Fibroblast of villous mesenchyme (primary cell): ENCODE results near the gene MED25. TPM values are rescaled to one million over a fixed set of nuclear protein-coding genes. Genes with fewer than 3 reads are reported as not detected.

ENCODE experiments used
- DNase-seq: peaks from one replicate; pipeline ENCODE4 v3.0.0-alpha.2; 2010; ENCODE audit warnings: low read depth
- H3K4me3 ChIP-seq: 2 replicates; pipeline ENCODE4 v1.5.1; 2011; ENCODE audit warnings: low read depth, mild to moderate bottlenecking, low read length
- total RNA-seq: library from RNA; depleted of rRNA; stranded (reverse); fragments of >200 nt; gene quantifications from 2 replicates; pipeline ENCODE4 v1.2.3, GENCODE V29; 2012
- TF ChIP-seq, protein P1 (sequence below): IDR thresholded peaks from 2 replicates; pipeline ENCODE4 v1.5.1; 2012; ENCODE audit warnings: low read depth, mild to moderate bottlenecking, low read length; ENCODE audit not compliant: insufficient read depth

Gene MED25
- total RNA-seq, 1 donor: 21.6 TPM

DNA sequence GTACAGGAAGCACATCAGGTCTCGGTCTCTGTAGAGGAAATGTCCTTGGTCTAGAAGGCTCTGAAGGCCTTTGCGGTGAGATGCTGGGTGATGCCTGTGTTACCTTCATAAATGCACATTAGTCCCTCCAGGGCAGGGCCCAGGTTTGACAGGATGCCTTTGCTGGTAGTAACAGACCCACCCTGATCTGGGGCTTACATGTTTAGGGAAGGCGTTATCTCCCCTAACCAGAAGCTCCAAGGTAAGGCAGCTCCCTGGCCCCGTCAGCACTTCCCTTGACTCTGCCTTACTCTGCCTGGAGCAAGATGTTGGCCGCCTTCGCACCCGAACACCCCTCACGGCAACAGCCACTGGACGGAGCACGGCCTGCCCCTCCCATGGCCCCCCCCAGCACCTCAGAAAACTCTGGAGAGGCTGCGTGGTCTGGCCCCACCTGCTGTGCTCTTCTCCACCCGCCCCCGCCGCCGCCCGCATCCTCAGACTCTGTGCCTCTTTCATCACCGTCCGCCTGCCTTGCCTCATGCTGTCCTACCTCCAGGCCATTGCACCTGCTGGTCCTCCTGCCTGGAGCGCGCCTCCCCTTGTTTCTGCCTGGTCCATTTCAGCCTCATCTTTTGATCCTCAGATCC is 42.2 kb upstream of the MED25 start:
- TF ChIP-seq, protein P1, sequence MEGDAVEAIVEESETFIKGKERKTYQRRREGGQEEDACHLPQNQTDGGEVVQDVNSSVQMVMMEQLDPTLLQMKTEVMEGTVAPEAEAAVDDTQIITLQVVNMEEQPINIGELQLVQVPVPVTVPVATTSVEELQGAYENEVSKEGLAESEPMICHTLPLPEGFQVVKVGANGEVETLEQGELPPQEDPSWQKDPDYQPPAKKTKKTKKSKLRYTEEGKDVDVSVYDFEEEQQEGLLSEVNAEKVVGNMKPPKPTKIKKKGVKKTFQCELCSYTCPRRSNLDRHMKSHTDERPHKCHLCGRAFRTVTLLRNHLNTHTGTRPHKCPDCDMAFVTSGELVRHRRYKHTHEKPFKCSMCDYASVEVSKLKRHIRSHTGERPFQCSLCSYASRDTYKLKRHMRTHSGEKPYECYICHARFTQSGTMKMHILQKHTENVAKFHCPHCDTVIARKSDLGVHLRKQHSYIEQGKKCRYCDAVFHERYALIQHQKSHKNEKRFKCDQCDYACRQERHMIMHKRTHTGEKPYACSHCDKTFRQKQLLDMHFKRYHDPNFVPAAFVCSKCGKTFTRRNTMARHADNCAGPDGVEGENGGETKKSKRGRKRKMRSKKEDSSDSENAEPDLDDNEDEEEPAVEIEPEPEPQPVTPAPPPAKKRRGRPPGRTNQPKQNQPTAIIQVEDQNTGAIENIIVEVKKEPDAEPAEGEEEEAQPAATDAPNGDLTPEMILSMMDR: no peak
- H3K4me3 ChIP-seq: no peak overlapping the region
- no peak for DNase-seq

DNA sequence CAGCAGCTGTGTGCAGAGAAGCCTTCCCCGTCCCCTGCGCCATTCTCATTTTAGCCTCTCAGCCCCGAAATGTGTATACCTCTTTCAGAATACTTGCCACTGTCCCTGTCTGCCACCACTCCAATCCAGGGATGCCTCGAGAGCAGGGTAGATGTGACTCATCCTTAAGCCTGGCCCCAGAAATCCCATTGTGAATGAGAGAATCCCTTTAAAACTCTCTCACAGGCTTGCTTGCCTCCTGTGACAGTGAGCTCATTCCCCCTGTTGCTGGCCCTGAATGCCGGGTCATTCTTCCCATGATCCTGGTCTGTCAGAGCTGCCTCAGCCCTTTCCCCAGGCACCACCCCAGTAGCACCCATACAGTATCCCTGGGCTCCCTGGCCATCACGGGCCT is 41.7 kb upstream of the MED25 start:
- no peak overlapping the region for H3K4me3 ChIP-seq
- no peak for DNase-seq
- TF ChIP-seq, protein P1: no peak

- TF ChIP-seq, protein P1: no peak
- H3K4me3 ChIP-seq: no peak overlapping the region
- no peak for DNase-seq
Measured at GRCh38 chr19:49779731-49780555, 38.1 kb upstream of the MED25 start.

DNA sequence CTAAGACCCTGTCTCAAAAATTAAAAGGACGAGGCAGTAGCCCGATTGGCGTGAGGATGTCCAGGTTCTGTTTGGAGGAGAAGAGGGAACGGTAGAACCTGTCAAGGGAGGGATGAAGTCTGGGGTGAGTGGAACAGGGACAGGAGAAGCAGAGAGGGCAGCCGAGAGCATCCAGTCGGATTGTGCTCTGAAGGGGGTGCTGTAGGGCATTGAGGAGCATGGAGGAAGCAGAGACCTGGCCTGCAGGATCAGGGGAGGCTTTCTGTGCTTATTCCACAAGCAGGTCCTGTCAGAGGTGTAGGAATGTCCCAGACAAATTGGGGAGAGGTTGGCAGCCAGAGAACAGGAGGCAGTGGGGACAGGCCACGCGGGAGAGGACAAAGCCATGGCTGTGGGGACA is 37.2 kb upstream of the MED25 start:
- no peak for DNase-seq
- no peak overlapping the region for H3K4me3 ChIP-seq
- TF ChIP-seq, protein P1: no peak

DNA sequence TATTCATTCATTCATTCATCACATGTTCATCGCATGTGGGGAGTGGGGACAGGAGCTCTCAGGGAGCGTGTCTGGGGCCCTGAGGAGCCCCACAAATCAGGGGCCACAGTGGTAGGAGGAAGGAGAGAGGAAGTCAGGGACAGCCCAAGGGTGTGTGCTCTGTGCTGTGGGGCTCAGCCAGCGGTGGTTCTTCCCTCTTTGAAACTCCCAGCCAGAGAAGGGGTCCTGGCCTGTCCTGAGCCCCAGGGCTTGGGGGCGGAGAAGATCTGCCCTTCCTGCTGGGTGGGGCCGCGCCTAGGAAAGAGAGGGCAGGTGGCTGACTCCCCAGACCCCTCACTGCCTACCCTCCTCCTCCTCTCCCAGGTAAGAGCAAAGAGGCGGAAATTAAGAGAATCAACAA is 36.7 kb upstream of the MED25 start:
- no peak overlapping the region for H3K4me3 ChIP-seq
- TF ChIP-seq, protein P1: no peak
- DNase-seq: no peak

- TF ChIP-seq, protein P1: no peak
Measured at GRCh38 chr19:49782515-49782914, 35.6 kb upstream of the MED25 start.

More at GRCh38 chr19:49782515-49782914, 35.6 kb upstream of the MED25 start:
- H3K4me3 ChIP-seq: no peak overlapping the region
- no peak for DNase-seq
